Cardiac muscle cell (in vitro differentiated cells and primary cell): Measurements from ENCODE around the gene CHRDL2. TPM values are rescaled to one million over a fixed set of nuclear protein-coding genes. Genes with fewer than 3 reads are reported as not detected.

Experiments used
- DNase-seq, 2 donors: peaks; one replicate each; pipeline versions ENCODE4 v3.0.0 to v3.0.0-alpha.2; 2010 to 2017; ENCODE audit warnings: low read depth in 1 of 2, low spot score in 1 of 2
- H3K27ac ChIP-seq: fragments of 200-600 bp; sonication (generic); 2 replicates; pipeline ENCODE4 v1.5.1; 2016
- H3K27me3 ChIP-seq: fragments of 200-600 bp; sonication (generic); 2 replicates; pipeline ENCODE4 v1.6.0; 2016; ENCODE audit warnings: control low read depth
- H3K36me3 ChIP-seq: fragments of 200-600 bp; sonication (generic); 2 replicates; pipeline ENCODE4 v1.5.1; 2016; ENCODE audit warnings: control low read depth
- H3K4me1 ChIP-seq: fragments of 200-600 bp; sonication (generic); 2 replicates; pipeline ENCODE4 v1.8.1; 2017; ENCODE audit warnings: low read depth, mild to moderate bottlenecking, mixed run types
- H3K4me3 ChIP-seq: fragments of 200-600 bp; sonication (generic); 2 replicates; pipeline ENCODE4 v1.5.1; 2016; ENCODE audit warnings: mild to moderate bottlenecking
- H3K9me3 ChIP-seq: fragments of 200-600 bp; sonication (generic); 2 replicates; pipeline ENCODE4 v1.5.1; 2017; ENCODE audit warnings: low read depth, mild to moderate bottlenecking, control low read depth
- polyA plus RNA-seq: library from polyadenylated mRNA; unstranded; fragments of >200 nt; fragmentation: Nextera tagmentation; extraction: Ambion mirVana; gene quantifications from 2 replicates; pipeline ENCODE4 v1.2.1, GENCODE V29; 2016
- total RNA-seq: library from RNA; depleted of rRNA; stranded (reverse); fragments of >200 nt; gene quantifications from 2 replicates; pipeline ENCODE4 v1.2.3, GENCODE V29; 2016
- TF ChIP-seq, protein P1 (sequence below): IDR thresholded peaks from 2 replicates; pipeline ENCODE4 v1.5.1; 2012; ENCODE audit warnings: low read depth, mild to moderate bottlenecking, low read length

The CHRDL2 gene
- total and polyA plus RNA-seq, 2 experiments from 2014 or later = not detected

DNA sequence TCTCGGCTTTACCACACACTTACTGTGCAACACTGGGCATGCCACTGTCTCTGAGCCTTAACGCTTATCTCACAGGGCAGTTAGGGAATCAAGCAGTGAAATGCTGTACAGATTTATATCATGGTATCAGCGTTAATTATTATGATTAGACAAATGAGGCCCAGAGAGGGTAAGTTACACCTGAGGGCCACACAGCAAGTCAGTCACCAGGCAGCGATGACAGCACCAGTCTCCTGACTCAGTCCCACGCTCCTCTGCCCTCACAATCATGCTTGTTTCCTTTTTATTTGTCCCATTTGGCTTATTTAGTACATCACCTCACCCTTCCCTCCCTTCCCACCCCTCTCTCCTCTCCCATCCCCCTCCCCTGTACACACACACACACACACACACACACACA, 12.2 kb downstream of the CHRDL2 start:
- H3K27ac ChIP-seq = no peak overlapping the region
- TF ChIP-seq, protein P1, sequence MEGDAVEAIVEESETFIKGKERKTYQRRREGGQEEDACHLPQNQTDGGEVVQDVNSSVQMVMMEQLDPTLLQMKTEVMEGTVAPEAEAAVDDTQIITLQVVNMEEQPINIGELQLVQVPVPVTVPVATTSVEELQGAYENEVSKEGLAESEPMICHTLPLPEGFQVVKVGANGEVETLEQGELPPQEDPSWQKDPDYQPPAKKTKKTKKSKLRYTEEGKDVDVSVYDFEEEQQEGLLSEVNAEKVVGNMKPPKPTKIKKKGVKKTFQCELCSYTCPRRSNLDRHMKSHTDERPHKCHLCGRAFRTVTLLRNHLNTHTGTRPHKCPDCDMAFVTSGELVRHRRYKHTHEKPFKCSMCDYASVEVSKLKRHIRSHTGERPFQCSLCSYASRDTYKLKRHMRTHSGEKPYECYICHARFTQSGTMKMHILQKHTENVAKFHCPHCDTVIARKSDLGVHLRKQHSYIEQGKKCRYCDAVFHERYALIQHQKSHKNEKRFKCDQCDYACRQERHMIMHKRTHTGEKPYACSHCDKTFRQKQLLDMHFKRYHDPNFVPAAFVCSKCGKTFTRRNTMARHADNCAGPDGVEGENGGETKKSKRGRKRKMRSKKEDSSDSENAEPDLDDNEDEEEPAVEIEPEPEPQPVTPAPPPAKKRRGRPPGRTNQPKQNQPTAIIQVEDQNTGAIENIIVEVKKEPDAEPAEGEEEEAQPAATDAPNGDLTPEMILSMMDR = no peak
- H3K4me1 ChIP-seq = peaks cover 6% of the 10 kb centered on the region
- H3K36me3 ChIP-seq = no peaks in the 10 kb centered on the region
- DNase-seq = no peak
- H3K9me3 ChIP-seq = no peaks in the 10 kb centered on the region
- H3K4me3 ChIP-seq = no peak overlapping the region
- H3K27me3 ChIP-seq = peaks cover 4% of the 10 kb centered on the region

DNA sequence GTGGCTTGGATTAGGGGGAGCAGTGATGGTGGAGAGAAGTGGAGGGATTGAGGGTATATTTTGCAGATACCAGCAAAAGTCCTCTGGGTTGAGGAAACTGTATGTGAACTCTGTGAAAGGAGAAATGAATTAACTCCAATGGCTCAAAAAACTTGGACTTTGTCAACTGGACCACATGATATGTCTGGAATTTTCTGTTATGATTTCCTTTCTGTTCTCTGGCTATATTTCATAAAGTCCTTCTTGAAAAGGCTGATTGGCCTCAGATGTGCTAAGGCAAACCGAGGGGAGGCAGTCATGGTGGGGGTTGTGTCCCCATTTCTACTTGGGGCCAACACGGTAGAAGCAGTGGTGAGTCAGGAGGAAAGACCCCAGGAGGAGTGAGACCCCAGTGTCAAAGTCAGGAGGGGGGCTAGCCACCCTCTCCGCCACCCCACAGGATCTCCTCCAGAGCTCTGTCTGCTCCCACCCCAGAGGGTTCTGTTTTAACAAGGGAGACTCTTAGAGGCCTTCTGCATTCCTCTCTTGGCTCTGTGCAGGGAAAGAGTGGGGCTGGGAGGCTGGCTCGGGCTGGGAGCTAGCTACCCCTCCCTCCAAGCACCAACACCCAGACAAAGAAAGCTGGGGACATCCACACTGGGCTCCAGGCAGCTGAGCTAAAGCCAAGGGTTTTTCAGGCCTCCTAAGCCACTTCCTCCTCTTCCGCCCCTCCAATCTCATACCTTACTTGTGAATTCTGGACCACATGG, 13.8 kb downstream of the CHRDL2 start:
- no peak for DNase-seq
- no peak overlapping the region for H3K27ac ChIP-seq
- TF ChIP-seq, protein P1 = no peak
- no peaks in the 10 kb centered on the region for H3K9me3 ChIP-seq
- H3K27me3 ChIP-seq = no peaks in the 10 kb centered on the region
- H3K4me3 ChIP-seq = no peak overlapping the region
- H3K36me3 ChIP-seq = no peaks in the 10 kb centered on the region
- peaks cover 6% of the 10 kb centered on the region for H3K4me1 ChIP-seq

DNA sequence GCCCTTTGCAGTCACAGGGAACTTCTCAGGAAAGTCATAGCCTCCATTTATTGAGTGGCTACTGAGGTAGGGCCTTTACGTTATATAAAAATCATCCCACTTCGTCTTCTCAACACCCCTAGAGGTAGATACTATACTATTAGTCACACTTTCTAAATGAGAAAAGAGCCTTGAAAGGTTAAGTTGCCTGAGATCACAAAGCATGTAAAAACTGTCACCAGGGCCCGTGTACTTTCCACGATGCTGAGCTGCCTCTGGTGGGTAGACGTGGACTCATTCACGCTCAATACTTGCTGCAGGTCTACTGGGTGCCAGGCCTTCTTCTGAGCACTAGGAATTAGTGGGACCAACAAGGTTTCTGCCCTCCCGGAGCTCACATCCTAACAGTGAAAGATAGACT, 16.3 kb downstream of the CHRDL2 start:
- DNase-seq = no peak
- no peak overlapping the region for H3K4me3 ChIP-seq
- H3K27me3 ChIP-seq = no peaks in the 10 kb centered on the region
- TF ChIP-seq, protein P1 = no peak
- H3K27ac ChIP-seq = no peak overlapping the region
- no peaks in the 10 kb centered on the region for H3K36me3 ChIP-seq
- H3K9me3 ChIP-seq = no peaks in the 10 kb centered on the region
- H3K4me1 ChIP-seq = peaks cover 12% of the 10 kb centered on the region

DNA sequence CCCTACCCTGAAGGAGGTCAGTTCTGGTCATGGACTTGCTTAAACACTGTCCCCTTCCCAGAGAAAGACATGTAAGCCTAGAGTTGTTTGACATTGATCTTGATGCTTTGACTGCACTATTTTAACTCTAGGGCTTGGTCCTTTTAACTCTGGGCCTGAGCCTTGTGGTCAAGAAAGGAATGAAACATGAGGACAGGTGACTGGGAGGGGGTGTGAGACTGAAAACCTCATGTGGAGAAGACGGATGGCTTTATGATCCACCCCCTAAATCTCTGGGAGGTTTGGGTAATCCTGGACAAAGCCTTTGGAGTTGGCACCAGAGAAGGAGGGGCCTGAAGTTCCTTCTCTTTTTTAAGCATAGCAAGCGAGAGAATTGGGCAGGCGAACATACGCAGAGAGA, 17.5 kb downstream of the CHRDL2 start:
- TF ChIP-seq, protein P1 = no peak
- Histone ChIP-seq H3K4me1 (peaks cover 12% of the 10 kb centered on the region), H3K9me3 (no peaks in the 10 kb centered on the region), H3K36me3 (no peaks in the 10 kb centered on the region), H3K4me3 (no peak overlapping the region), H3K27me3 (no peaks in the 10 kb centered on the region), H3K27ac (no peak overlapping the region)
- no peak for DNase-seq

DNA sequence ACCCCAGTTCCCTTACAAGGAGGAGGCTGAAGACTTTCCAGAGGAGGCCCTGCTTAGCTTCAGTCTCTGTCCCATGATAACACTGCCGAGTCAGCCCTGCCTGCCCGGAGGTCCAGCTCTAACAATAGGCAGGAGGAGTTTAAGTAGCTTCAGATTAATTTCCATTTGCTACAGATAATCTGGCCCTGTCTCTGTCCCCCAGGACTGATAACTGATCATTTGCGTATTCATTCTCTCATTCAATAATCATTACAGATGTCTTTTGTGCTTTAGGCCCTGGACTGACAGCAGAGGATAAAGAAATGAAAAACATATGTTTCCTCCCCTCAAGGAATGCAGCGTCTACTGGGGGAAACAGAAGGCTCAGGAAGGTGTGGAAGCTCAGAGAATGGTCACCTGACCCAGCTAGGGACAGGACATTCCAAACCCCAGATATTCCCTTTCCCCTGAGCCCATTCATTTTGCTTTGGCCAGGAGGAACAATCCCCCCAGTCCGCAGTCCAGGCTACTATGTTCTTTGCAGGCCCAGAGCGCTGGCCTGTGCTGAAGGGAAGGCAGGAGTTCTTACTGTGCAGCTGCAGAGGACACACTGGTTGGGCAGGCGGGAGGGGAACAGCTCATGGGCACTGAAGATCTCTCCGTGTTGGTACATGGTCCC, 20.8 kb downstream of the CHRDL2 start:
- TF ChIP-seq, protein P1 = no peak
- Histone ChIP-seq H3K9me3 (no peaks in the 10 kb centered on the region), H3K36me3 (no peaks in the 10 kb centered on the region), H3K27ac (peak overlapping the region; percentile 77), H3K4me1 (peaks cover 12% of the 10 kb centered on the region), H3K27me3 (no peaks in the 10 kb centered on the region), H3K4me3 (no peak overlapping the region)
- peak; percentile 32 to 87 for DNase-seq
